SJSA1 (cell line): ENCODE data around the gene SEC31B. TPM values are rescaled to one million over a fixed set of nuclear protein-coding genes. Genes with fewer than 3 reads are reported as not detected.

Experiments
- DNase-seq, 2 experiments: peaks; one replicate each; pipeline ENCODE4 v3.0.0-alpha.2; 2015 to 2020; ENCODE audit warnings: low spot score in 2 of 2, low read depth in 1 of 2
- H3K27ac ChIP-seq: fragments of 250-450 bp; sonication (Bioruptor Pico); 2 replicates; pipeline ENCODE4 v1.5.1; 2020; ENCODE audit warnings: mild to moderate bottlenecking, moderate library complexity
- H3K27me3 ChIP-seq: fragments of 250-450 bp; sonication (Bioruptor Pico); replicated peaks from 2 replicates; pipeline ENCODE4 v1.5.1; 2020; ENCODE audit warnings: mild to moderate bottlenecking, moderate library complexity
- H3K36me3 ChIP-seq: fragments of 250-450 bp; sonication (Bioruptor Pico); 2 replicates; pipeline ENCODE4 v1.5.1; 2020; ENCODE audit warnings: mild to moderate bottlenecking
- H3K4me1 ChIP-seq: fragments of 250-450 bp; sonication (Bioruptor Pico); replicated peaks from 2 replicates; pipeline ENCODE4 v1.6.1; 2021; ENCODE audit warnings: mild to moderate bottlenecking
- H3K4me3 ChIP-seq: fragments of 250-450 bp; sonication (Bioruptor Pico); 2 replicates; pipeline ENCODE4 v1.5.1; 2020; ENCODE audit warnings: mild to moderate bottlenecking
- H3K9me3 ChIP-seq: fragments of 250-450 bp; sonication (Bioruptor Pico); replicated peaks from 2 replicates; pipeline ENCODE4 v1.5.1; 2020; ENCODE audit warnings: mild to moderate bottlenecking
- total RNA-seq: library from RNA; depleted of rRNA; stranded (reverse); fragments of >200 nt; shearing (Covaris generic); gene quantifications from 2 replicates; pipeline ENCODE4 v1.2.3, GENCODE V29; 2014; rRNA removed

The SEC31B gene, protein sequence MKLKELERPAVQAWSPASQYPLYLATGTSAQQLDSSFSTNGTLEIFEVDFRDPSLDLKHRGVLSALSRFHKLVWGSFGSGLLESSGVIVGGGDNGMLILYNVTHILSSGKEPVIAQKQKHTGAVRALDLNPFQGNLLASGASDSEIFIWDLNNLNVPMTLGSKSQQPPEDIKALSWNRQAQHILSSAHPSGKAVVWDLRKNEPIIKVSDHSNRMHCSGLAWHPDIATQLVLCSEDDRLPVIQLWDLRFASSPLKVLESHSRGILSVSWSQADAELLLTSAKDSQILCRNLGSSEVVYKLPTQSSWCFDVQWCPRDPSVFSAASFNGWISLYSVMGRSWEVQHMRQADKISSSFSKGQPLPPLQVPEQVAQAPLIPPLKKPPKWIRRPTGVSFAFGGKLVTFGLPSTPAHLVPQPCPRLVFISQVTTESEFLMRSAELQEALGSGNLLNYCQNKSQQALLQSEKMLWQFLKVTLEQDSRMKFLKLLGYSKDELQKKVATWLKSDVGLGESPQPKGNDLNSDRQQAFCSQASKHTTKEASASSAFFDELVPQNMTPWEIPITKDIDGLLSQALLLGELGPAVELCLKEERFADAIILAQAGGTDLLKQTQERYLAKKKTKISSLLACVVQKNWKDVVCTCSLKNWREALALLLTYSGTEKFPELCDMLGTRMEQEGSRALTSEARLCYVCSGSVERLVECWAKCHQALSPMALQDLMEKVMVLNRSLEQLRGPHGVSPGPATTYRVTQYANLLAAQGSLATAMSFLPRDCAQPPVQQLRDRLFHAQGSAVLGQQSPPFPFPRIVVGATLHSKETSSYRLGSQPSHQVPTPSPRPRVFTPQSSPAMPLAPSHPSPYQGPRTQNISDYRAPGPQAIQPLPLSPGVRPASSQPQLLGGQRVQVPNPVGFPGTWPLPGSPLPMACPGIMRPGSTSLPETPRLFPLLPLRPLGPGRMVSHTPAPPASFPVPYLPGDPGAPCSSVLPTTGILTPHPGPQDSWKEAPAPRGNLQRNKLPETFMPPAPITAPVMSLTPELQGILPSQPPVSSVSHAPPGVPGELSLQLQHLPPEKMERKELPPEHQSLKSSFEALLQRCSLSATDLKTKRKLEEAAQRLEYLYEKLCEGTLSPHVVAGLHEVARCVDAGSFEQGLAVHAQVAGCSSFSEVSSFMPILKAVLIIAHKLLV
- total RNA-seq, result 1.8 and 2.2 TPM in 2 replicates

DNA sequence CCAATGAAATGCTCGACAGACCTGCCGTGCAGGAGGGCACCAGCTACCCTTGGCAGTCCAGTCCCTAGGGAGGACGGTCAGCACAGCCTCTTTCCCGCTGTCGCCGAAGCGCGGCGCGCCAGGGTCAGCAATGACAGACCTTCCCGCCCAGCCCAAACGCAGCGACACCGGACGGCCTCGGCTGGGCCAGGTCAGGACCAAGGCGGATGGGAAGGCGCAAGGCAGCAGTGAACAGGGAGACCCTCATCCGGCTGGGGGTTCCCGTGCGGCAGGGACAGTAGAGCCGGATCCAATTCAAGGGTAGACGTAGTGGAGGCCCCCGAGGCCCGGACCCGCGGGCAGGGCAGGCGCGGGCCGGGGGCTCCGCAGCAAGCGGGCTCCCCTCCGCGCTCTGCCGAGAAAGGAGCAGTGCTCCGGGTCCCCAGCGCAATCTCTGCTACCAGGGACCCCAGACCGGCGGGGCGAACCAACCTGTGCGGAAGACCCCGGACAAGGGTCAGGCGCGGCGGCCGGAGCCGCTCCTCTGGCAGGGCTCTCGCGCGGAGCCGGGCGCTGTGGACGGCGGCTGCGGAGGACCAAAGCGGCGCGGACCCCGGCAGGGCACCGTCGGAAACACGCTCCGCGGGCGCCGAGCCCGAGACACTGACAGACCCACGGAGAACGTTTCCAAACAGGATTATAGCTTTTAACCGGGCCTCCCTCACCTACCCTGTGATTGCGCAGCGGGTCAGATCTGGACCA, at the start of gene SEC31B:
Gene SEC31B, minus strand, starts transcription at position 551 of the 741 bp plus-strand sequence. CDS start 2,909 bp downstream, outside the sequence.
- no peaks in the 10 kb centered on the region for H3K9me3 ChIP-seq
- H3K27ac ChIP-seq, result no peak within 1 kb of the TSS
- no peak for DNase-seq

DNA sequence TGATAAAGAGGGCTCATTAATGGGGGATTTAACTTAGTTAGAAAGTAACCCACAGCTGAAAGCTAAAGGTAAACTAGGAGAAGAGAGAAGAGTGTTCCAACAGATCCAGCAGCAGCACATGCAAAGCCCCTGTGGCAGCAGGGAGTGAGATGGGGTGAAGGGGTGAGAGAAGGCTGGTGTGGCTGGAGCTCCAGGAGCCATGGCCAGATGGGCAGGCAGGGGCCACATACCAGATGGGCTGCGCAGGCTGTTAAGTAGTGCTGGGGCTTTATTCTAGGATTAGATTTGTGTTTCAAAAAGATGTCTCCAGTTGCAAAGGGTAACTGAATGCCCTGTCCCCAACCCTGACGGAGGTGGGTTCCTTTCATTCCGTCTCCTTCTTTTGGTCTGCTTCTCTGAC, 49.3 kb upstream of the SEC31B start:
- Histone ChIP-seq H3K36me3 (no peaks in the 10 kb centered on the region), H3K4me1 (no peaks in the 10 kb centered on the region), H3K27ac (no peak overlapping the region), H3K9me3 (no peaks in the 10 kb centered on the region), H3K4me3 (no peak overlapping the region), H3K27me3 (peaks cover 70% of the 10 kb centered on the region)
- DNase-seq, result no peak

More for the DNA sequence above, at the start of gene SEC31B:
- Histone ChIP-seq H3K4me3 (no peak within 1 kb of the TSS), H3K36me3 (peaks cover 23% of the 10 kb centered on the region), H3K4me1 (no peaks in the 10 kb centered on the region), H3K27me3 (no peaks in the 10 kb centered on the region)

DNA sequence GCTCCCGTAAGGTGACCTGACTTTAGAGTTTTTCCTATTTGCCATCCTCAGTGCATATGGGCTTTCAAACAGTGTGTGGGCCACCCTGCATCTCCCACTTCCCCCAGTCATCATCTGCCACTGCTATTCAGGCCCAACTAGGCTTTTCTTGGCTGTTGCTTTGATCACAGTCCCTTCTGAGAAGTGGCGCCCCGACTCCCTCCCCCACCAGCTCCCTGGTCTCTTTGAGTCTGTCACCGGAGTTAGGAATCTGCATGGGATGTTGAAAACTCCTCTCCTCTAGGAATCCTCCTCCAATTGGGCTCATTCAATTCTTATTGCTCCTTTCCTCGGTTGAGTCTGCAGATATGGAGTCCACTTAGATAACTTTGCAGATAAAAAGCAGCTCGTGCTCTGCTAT, 48.2 kb upstream of the SEC31B start:
- no peaks in the 10 kb centered on the region for H3K9me3 ChIP-seq
- H3K27me3 ChIP-seq, result peaks cover 70% of the 10 kb centered on the region
- H3K36me3 ChIP-seq, result no peaks in the 10 kb centered on the region
- no peaks in the 10 kb centered on the region for H3K4me1 ChIP-seq
- H3K4me3 ChIP-seq, result no peak overlapping the region
- DNase-seq, result no peak
- no peak overlapping the region for H3K27ac ChIP-seq

DNA sequence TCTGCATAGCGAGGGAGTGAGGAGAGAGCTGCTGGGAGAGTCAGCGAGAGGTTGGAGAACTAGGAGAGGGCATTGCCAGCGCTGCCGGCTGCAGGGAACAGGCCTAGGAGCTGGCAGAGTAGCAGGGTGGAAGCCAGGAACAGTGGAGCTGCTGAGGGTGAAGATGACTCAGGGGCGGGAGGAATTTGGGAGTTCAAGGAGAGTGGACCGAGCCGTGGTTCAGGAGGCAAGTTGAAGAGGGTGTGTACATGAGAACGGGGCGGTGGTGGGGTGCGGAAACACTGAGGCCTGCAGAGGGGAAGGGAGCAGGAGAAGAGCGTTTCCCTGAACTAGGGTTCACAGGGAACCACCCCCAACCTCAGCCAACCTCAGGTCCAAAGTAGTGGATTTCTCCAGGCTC, 47.6 kb upstream of the SEC31B start:
- Histone ChIP-seq H3K9me3 (peaks cover 5% of the 10 kb centered on the region), H3K4me1 (peaks cover 2% of the 10 kb centered on the region), H3K27ac (no peak overlapping the region), H3K4me3 (no peak overlapping the region), H3K36me3 (no peaks in the 10 kb centered on the region), H3K27me3 (peaks cover 76% of the 10 kb centered on the region)
- no peak for DNase-seq

DNA sequence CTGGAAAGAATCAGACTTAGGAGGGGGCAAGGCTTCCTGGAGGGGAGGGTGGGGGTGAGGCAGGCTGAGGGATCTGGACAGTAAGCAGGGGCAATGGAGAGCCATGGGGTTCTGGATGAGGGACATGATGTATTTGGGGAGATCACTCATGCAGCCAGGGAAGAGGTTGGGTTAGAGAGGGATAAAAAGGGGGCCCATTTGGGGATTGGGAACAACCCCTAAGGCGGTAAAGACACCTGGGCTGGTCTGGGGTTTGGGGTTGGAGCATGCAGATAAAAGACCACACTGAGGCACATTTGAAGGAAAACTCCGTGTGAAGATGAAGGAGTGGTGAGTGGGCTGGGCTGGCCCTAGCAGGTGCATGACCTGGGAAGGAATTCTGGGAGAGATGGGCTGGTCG, 46.9 kb upstream of the SEC31B start:
- Histone ChIP-seq H3K27ac (no peak overlapping the region), H3K4me3 (no peak overlapping the region), H3K27me3 (peaks cover 79% of the 10 kb centered on the region), H3K9me3 (peaks cover 7% of the 10 kb centered on the region), H3K36me3 (no peaks in the 10 kb centered on the region), H3K4me1 (peaks cover 8% of the 10 kb centered on the region)
- DNase-seq, result no peak

DNA sequence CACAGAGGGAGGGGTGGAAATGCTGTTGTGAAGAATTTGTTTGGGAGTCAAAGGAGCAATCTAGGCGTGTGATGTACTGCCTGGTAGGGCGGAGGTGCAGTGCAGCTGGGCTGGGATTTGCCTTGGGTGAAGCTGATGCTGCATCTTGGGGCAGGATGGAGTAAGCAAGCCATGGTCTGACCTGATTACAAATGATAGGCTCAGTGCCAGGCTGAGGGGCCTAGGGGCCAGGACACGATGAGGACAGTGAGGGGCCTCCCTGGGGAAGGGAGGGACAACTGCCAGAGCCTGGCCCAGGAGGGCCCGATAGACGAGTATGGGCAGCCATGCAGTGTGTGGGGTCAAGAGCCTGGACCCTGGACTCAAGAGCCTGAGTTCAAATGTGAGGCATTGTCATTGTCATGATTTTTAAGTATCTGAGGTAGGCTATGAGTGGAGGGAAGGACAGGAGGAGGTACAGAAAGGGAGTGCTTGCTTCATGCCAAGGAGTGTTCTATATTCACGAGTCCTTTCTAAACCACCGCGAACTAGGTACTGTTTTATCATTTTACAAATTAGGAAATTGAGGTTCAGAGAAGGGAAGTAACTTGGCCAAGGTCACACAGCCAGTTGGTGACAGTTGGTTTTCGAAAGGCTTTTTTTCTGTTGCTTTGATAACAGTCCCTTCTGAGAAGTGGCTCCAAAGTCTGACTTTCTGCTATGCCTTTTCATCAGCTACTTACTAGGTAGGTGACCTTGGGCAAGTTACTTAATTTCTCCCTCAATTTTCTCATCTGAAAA, 45.7 kb upstream of the SEC31B start:
- no peaks in the 10 kb centered on the region for H3K36me3 ChIP-seq
- no peak overlapping the region for H3K4me3 ChIP-seq
- H3K9me3 ChIP-seq, result peaks cover 7% of the 10 kb centered on the region
- H3K4me1 ChIP-seq, result peaks cover 8% of the 10 kb centered on the region
- H3K27me3 ChIP-seq, result peaks cover 76% of the 10 kb centered on the region
- DNase-seq, result no peak
- no peak overlapping the region for H3K27ac ChIP-seq

DNA sequence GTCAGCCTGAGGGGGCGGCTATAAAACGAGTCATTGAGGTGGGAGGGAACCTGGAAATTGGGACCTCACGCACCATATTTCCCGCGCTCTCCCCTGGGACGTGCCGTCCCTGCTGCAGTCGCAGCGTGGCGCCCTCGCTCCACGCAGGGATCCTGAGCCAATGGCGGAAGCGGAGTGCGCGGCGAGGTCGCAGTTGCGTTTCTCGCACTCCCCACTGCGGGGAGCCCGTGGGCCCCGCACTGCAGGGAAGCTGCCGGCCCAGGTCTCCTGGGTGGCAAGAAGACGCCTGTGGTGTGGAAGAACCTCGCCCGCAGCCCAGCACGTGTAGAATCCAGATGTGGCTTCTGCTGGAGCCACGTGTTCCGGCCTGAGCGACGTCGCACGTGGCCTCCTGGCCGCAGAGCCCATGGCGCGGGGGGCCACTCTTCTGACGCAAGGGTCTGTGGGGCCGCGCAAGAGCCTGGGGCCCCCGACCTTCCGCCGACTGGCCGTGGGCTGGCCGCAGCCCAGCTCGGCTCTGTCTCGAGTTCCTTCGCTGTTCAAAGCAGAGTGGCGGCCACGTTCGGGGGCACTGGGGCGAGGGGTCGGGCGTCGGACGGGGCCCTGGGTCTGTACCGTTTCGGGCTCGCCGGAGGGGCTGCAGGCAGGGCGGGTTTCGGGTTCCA, 42.5 kb upstream of the SEC31B start:
- H3K27ac ChIP-seq, result no peak overlapping the region
- H3K4me1 ChIP-seq, result peaks cover 8% of the 10 kb centered on the region
- H3K36me3 ChIP-seq, result no peaks in the 10 kb centered on the region
- H3K4me3 ChIP-seq, result no peak overlapping the region
- peaks cover 48% of the 10 kb centered on the region for H3K27me3 ChIP-seq
- peaks cover 7% of the 10 kb centered on the region for H3K9me3 ChIP-seq
- DNase-seq, result peak; percentile 59 to 74

DNA sequence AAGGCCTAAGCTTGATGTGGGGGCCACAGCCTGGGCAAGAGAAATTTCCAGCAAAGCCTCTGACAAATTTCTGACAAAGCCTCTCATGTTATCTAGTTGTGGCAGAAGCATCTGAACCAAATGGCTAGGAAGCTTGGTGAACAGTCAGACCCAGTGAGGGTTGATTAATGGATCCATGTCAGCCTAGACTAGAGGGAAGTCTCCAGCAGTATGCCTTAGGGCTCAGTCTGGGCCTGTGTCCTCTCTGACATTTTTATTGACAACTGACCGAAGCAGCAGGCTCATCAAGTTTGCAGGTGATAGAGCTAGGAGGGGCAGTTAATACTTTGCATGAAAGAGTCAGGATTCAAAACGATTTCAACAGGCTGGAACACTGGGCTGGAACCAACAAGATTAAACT, 41.3 kb upstream of the SEC31B start:
- Histone ChIP-seq H3K4me1 (peaks cover 8% of the 10 kb centered on the region), H3K9me3 (peaks cover 7% of the 10 kb centered on the region), H3K36me3 (no peaks in the 10 kb centered on the region), H3K27ac (no peak overlapping the region), H3K27me3 (peaks cover 44% of the 10 kb centered on the region), H3K4me3 (no peak overlapping the region)
- DNase-seq, result no peak

DNA sequence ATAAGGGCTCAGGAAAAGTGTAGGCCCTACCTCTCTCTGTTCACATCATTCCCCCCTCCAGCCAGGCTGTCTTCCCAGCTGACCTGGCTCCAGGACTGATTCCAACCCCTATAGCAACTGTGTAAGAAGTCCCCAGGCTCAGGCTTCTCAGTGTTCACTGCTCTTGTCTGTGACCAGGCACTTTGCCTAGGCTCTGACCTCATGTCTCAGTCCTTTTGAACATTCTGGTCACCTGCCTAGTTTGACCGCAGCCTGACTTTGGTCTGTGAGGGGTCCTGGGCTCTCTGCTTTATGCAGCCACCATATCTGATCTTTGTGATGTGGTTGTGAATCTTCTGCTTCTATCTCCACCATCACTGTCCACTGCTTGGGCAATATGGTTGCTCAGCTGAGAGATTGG, 40.6 kb upstream of the SEC31B start:
- peaks cover 8% of the 10 kb centered on the region for H3K4me1 ChIP-seq
- no peak overlapping the region for H3K27ac ChIP-seq
- DNase-seq, result no peak
- peaks cover 37% of the 10 kb centered on the region for H3K27me3 ChIP-seq
- H3K36me3 ChIP-seq, result no peaks in the 10 kb centered on the region
- H3K4me3 ChIP-seq, result no peak overlapping the region
- peaks cover 7% of the 10 kb centered on the region for H3K9me3 ChIP-seq

DNA sequence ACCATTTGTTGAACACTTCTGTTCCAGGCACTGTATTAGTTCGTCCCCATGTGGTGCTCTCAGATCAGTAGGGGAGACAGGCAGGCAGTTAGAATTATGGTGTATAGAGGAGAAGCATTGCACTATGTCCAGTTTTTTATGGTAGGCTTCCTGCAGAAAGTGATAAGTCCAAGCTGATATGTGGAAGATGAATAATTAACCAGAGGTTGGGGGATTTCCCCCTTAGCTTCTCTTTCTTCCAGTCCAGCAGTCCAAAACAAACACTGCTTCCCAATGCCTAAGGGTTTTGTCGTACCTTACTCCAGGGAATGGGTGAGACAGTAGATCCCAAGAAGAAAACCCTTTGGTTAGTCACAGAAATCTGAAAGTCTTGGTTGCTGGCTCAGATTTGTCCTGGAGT, 35.2 kb upstream of the SEC31B start:
- no peak overlapping the region for H3K27ac ChIP-seq
- peaks cover 7% of the 10 kb centered on the region for H3K36me3 ChIP-seq
- H3K27me3 ChIP-seq, result no peaks in the 10 kb centered on the region
- no peak for DNase-seq
- no peak overlapping the region for H3K4me3 ChIP-seq
- no peaks in the 10 kb centered on the region for H3K9me3 ChIP-seq
- H3K4me1 ChIP-seq, result no peaks in the 10 kb centered on the region

DNA sequence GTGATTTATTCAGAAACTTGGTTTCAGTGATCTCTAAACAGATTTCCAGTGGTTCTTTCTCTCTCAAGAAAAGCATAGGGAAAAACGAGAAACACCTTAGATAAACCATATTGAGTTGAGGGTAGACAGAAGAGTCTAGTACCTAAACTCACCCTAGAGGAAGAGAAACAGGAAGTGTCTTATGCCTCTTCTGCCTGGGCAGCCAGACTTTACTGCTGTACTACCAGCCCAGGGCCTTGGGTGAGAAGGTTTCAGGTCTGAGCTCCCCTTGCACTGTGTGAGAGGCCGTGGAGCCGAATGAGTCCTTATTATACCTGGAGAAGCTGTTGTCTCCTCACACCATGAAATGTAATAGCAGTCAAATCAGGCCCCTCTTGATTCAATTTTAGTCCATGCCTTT, 34.3 kb upstream of the SEC31B start:
- Histone ChIP-seq H3K9me3 (no peaks in the 10 kb centered on the region), H3K36me3 (peaks cover 15% of the 10 kb centered on the region), H3K27ac (no peak overlapping the region), H3K4me3 (no peak overlapping the region), H3K4me1 (no peaks in the 10 kb centered on the region), H3K27me3 (no peaks in the 10 kb centered on the region)
- DNase-seq, result no peak

DNA sequence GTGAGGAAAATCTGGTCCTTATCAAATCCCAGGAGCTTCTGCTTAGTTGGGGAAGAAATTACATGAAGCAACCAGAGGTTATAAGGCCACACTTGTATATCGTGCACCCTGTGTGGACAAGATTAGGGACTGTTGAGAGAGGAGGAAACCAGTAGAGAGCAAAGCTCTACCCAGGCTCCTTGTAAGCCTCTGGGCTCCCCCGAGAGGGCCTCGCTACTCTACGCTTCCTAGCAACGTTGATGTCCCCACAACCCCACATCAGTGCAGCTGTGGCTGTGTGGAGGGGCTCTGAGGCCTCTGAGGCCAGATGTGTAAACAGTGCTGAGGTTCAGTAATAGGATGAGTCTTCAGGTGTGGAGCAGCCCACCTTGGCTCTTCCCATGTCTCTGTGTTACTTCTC, 32.1 kb upstream of the SEC31B start:
- Histone ChIP-seq H3K36me3 (peaks cover 37% of the 10 kb centered on the region), H3K27me3 (no peaks in the 10 kb centered on the region), H3K27ac (no peak overlapping the region), H3K4me1 (no peaks in the 10 kb centered on the region), H3K4me3 (no peak overlapping the region), H3K9me3 (no peaks in the 10 kb centered on the region)
- DNase-seq, result no peak
